Fibroblast of peridontal ligament (primary cell): ENCODE data around the gene SERPINA6.
A peak's percentile ranks its signal among the peaks of the same experiment; 100 is the strongest.
"Not testable (repeated sequence)": the region's sequence is repeated elsewhere in the genome, so short reads cannot be mapped to it uniquely, and the experiment has no call there.

Experiments used
- DNase-seq: peaks from one replicate; pipeline ENCODE4 v3.0.0-alpha.2; 2010; ENCODE audit errors: extremely low read depth

SERPINA6 gene

DNA sequence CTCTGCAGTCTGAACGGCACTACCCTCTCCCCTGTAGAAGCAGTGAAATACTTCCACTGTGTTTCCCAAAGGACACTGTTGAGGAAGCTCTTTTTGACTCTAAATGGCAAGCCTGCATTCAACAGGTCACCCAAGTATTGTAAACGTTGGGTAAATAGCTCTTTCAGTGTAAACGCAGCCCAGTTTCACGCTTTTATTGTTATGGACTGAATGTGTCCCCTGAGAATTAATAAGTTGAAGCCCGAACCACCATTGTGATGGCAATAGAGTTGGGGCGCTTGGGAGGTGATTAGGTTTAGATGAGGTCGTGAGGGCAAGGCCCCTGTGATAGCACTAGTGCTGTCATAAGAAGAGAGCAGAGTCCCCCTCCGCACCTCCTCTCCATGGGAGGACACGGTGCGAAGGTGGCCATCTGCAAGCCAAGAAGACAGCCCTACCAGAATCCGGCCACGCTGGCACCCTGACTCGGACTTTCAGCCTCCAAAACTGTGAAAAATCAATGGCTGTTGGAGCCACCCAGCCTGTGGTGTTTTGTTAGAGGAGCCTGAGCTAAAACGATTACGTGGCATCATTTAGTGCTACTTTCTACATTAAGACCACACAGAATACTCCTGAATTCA is 31.1 kb downstream of the SERPINA6 start:
- no peak for DNase-seq

DNA sequence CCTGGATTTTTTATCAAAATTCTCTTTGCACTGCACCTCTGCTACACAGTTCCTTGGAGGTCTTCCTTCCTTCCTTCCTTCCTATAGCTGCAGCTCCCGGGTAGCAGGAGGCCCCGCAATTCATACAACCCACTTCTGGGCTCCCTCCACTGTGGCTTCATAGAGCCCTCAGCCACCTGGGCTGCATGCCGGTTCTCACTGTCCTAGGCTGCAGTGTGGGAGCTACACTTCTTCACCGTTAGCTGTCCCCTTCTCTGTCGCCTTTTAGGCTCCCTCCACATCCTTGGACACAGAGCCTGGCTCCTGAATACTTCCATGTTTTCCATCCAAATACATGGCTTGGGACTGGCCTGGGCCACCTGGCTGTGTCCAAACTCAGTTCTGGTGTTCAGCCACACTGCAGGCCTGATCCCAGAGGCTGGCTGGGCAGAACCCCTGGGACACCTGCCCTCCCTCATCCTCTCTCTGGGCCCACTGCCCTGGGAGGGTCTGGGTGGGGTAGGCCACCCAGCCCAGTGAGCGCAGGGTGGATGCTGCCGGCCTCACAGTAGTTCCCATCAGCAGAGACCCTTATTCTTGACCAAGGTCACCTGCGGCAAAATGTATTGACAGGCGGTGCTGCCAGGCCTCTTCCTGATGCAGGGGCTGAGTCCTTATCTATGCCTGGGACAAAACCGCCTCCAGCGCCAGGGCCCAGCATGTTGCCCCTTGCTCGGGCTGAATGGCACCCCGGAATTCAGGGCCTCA is 31.8 kb downstream of the SERPINA6 start:
- no peak for DNase-seq

DNA sequence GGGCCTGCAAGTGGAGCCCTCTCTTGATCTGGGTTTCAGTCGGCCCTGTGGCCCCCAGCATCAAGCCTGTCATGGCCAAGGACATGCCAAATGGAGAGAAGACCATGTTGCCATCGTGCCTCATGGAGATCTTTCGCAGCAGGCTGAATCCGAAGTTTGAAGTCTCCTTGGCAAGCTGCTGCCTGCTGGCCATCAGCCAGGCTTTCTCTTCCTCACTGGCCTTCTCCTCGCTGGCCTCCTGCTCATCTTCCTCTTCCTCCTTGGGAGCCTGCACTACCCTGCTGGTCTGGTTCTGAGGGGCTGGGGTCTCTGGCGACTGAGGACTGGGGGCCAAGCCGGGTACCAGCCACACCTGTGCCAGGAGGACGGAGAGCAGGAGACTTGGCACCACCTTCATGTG is 32.9 kb downstream of the SERPINA6 start:
- no peak for DNase-seq

DNA sequence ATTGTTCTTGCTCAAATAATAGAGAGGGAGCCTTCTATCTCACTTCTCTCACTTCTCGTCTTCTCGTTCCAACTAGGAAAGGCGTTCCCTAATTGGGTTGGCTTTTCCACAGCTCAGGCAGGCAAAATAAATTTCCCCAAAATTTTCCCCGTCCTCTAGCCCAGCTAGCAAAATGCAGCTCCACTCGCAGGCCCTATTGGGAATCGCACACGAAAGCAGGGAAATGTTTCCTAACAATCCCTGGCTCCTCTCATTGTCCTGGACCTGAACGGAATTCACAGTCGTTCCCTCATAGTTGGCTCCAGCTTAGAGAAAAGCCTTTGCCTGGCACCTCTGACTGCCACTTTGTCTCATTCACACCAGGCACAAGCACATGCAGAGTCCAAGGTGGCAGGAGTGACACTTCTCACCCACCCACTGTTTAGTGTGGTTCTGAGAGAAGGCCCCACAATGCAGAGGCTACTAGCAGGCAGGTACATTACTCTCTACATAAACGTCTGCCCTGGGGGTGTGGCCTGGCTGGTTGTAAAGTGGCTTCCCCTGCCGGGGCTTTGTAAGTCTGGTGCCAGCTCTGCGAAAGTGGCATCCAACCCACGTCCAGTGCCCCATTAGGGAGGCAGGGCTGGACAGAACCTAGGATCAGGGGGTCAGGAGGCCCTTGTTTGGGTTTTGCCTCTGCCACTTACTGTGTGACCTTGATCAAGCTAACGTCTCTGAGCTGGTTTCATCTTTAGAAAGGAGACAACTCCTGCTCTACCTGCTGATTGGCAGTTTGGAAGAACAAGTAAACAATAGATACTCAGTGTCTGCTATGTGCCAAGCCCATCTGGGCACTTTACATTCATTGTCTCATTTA is 34.3 kb downstream of the SERPINA6 start:
- DNase-seq, result no peak

- DNase-seq, result no peak
Measured at GRCh38 chr14:94285158-94285557, 38.0 kb downstream of the SERPINA6 start.

GRCh38 chr14:94284221-94284620 is 38.9 kb downstream of the SERPINA6 start:
- no peak for DNase-seq

DNA sequence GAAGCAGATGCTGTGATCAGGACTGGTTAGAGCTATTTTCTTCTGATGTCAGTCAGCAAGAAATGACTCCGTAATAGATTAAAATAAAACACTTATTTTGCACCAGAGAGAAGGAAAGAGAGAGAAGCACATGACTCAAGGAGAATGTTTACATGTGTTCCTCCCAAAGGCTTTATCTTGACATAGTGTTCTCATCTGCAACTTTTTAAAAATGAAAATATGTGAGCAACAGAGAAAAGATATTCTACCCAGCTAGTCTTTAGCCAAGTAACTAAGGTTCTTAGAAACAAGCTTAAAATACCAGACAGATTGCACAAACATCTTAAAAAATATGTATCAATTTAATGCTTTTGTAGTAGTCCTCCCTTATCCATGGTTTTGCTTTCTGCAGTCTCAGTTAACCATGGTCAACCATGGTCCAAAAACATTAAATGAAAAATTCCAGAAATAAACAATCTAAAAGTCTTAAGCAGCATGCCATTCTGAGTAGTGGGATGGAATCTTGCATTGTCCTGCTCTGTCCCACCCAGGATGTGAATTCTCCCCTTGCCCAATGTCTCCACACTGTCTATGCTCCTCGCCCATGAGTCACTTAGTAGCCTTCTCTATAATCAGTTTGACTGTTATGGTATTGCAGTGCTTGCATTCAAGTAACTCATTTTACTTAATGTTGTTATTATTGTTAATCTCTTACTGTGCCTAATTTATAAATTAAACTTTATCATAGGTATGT is 40.0 kb downstream of the SERPINA6 start:
- DNase-seq, result peak; percentile 29

- peak; percentile 17 for DNase-seq
Measured at GRCh38 chr14:94278731-94279130, 44.4 kb downstream of the SERPINA6 start.

- DNase-seq, result not testable (repeated sequence)
Measured at GRCh38 chr14:94276898-94277561, 46.1 kb downstream of the SERPINA6 start.

- DNase-seq, result no peak
Measured at GRCh38 chr14:94269156-94269555, 54.0 kb downstream of the SERPINA6 start.

- not testable (repeated sequence) for DNase-seq
Measured at GRCh38 chr14:94268582-94268981, 54.6 kb downstream of the SERPINA6 start.

- DNase-seq, result no peak
Measured at GRCh38 chr14:94267352-94267751, 55.8 kb downstream of the SERPINA6 start.

DNA sequence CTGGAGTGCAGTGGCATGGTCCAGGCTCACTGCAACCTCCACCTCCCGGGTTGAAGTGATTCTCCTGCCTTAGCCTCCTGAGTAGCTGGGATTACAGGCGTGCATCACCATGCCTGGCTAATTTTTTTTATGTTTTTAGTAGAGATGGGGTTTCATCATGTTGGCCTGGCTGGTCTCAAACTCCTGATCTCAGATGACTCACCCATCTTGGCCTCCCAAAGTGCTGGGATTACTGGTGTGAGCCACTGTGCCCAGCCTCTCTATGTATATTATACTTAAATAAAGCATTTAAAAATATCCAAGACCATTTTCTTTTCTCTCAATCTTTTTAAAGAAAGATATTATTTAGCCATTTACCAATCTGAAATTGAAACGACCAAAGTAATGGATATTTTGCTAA is 58.9 kb downstream of the SERPINA6 start:
- peak; percentile 1 for DNase-seq
